GM18505 (cell line): Measurements from ENCODE around the gene RFFL.

Source experiments
- ATAC-seq: cut with Tn5 transposase; IDR thresholded peaks from one replicate; pipeline ENCODE4 v1.9.1; 2021; ENCODE audit not compliant: unreplicated experiment
- POLR2A ChIP-seq: IDR thresholded peaks from 4 replicates; pipeline ENCODE4 v1.6.1; 2011; ENCODE audit warnings: borderline replicate concordance; ENCODE audit not compliant: insufficient read depth, insufficient read length; ENCODE audit errors: extremely low read depth

RFFL gene

GRCh38 chr17:35088356-35088880 is 24.9 kb upstream of the RFFL start:
- TF ChIP-seq POLR2A: peak; percentile 63
- ATAC-seq: peak; percentile 3

- no peak for ATAC-seq
- no peak for TF ChIP-seq POLR2A
Observed at GRCh38 chr17:35087731-35088355, 24.3 kb upstream of the RFFL start.

GRCh38 chr17:35086931-35087573 is 23.5 kb upstream of the RFFL start:
- TF ChIP-seq POLR2A: no peak
- ATAC-seq: no peak

- no peak for ATAC-seq
- no peak for TF ChIP-seq POLR2A
Observed at GRCh38 chr17:35086164-35086563, 22.7 kb upstream of the RFFL start.

GRCh38 chr17:35084987-35085386 is 21.5 kb upstream of the RFFL start:
- ATAC-seq: no peak
- no peak for TF ChIP-seq POLR2A

GRCh38 chr17:35083071-35083470 is 19.6 kb upstream of the RFFL start:
- TF ChIP-seq POLR2A: no peak
- ATAC-seq: no peak

- ATAC-seq: no peak
- TF ChIP-seq POLR2A: no peak
Observed at GRCh38 chr17:35082073-35082657, 18.7 kb upstream of the RFFL start.

- no peak for ATAC-seq
- no peak for TF ChIP-seq POLR2A
Observed at GRCh38 chr17:35081638-35082037, 18.1 kb upstream of the RFFL start.

GRCh38 chr17:35080536-35080935 is 17.0 kb upstream of the RFFL start:
- no peak for ATAC-seq
- no peak for TF ChIP-seq POLR2A

GRCh38 chr17:35079547-35080423 is 16.3 kb upstream of the RFFL start:
- TF ChIP-seq POLR2A: no peak
- no peak for ATAC-seq

GRCh38 chr17:35076874-35077273 is 13.4 kb upstream of the RFFL start:
- TF ChIP-seq POLR2A: no peak
- no peak for ATAC-seq

- ATAC-seq: no peak
- TF ChIP-seq POLR2A: no peak
Observed at GRCh38 chr17:35074711-35075707, 11.5 kb upstream of the RFFL start.
